ENCODE data around the gene MYEOV.

The MYEOV gene

DNA sequence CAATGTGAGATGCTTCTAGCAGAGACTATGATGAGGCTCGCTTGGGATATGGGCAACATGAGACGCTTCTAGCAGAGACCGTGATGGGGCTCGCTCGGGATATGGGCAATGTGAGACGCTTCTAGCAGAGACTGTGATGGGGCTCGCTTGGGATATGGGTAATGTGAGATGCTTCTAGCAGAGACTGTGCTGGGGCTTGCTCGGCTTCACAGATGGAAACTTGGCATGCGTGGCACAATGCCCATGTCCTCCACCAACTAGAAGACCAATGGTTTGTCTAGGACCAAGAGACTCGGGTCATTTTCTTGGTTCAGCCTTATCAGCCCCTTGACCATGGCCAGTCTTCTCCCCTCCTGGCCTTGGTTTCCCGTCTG lies 7.1 kb downstream of the MYEOV start:
- DNase-seq (ENCODE audit: low read depth in 2 of 3, low spot score in 2 of 3): no peak

DNA sequence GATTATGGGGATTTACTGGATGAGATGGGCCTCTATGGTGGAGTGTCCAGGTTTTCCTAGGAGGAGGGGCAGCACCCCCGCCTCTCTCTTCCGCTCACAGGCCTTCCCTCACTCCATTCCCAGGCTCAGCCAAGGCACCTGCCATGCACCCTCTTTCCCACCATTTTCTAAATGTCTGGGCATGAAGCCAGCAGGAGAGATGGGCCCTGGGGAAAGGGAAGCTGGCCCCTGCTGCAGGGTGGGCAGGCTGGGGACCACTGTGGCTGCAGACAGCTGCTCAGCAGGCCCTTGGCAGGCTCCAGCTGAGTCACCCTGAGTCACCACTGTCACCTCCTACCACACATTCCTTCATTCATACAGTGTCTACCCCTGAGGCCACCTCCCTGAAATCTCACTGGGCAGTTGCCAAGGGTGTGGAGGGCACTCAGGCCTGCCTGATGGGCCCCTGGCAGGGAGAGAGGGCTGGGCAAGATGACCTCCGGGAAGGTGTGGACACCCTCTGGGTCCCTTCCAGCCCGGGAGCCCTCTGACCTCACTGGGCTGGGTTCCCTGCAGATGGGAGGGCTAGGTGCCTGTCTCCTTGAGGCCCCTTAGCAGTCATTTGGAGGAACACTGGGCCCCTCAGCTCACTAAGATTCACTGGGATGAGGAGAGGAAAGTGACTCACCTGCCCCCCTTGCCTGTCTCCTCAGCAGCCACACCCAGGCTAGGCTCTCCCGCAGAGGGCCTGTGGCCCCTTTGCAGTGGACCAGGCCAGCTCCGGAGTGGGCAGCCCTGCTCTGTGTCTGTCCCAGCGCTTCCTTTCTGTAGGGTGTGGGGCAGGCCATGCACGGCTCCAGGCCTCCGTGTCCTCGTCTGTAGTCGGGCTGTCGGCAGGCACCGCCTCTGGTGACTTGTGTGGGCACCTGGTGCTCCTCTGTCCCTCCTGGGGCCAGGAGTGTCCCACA lies 7.8 kb downstream of the MYEOV start:
- no peak for DNase-seq (ENCODE audit: low read depth in 2 of 3, low spot score in 2 of 3)

DNA sequence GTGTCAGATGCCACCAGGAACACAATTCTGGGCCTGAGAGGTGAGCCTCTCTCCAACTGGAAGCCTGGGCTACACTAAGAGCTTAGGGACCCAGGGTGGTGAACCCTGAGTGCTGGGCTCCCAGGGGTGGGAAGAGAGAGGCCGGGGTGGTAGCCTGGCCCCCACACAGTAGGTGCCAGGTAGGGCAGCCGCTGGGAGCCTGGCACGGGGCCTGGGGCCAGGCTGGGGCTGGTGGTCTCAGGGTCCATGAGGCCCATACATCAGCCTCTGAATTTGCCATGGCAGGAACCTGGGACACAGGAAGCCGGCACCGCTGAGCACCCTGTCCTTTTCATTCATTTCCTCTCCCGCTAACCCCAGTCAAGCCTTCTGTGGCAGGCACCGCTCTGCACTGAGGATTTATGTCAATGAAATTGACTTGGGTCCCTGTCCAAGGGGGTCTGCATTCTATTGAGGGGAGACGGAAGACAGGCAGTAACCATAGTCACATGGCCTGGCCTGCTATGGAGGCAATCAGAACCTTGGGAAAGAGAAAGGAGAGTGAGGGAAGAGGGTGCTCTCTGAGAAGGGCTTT lies 8.6 kb downstream of the MYEOV start:
- no peak for DNase-seq (ENCODE audit: low read depth in 2 of 3, low spot score in 2 of 3)

DNA sequence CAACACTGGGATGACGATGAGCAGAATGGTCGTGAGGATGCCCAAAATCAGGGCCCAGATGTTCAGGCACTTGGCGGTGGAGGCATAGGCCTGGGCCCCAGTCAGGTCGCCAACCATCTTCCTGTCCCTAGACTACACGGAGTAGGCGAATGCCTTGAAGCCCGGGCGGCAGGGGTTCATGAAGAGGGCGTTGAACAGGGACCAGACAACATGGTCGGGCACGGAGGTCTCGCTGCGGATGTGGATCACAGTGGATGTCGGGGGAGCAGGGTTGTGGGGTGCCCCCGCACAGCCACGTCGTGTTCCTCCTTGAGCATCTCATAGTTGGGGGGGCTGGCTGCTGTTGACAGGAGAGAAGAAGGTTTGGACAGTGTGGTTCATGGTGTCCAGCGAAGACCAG lies 9.5 kb downstream of the MYEOV start:
- no peak for DNase-seq (ENCODE audit: low read depth in 2 of 3, low spot score in 2 of 3)

DNA sequence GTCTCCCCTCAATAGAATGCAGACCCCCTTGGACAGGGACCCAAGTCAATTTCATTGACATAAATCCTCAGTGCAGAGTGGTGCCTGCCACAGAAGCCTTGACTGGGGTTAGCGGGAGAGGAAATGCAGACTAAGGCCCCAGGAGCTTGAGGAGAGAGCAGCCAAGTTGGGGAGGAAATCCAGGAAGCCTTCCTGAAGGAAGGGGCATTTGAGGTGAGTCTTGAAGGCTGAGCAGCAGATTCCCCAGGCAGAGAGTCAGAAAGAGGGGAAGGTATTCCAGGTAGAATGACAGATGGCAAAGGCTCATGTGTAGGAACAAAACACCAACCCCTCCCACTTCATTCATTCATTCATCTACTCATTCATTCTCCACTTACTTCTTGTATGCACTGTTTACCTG lies 10.3 kb downstream of the MYEOV start:
- no peak for DNase-seq (ENCODE audit: low read depth in 2 of 3, low spot score in 2 of 3)

DNA sequence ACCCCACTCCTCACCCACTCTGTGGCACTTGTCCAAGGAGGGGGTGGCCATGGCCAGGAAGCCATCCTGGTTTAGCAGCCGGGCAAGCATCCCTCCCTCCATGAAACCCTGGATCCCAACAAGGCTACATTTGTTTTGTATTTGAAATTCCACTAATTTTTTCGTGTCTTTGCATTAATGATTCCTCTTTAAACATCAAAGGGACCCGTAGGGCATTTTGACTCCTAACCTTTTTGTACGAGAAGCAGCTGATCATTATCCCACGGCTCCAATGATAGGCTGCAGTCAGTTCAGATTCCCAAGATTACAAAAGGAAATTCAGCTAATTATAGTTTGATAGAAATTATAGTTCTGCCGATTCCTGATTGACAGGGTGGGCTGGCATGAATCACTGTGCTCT lies 10.7 kb downstream of the MYEOV start:
- DNase-seq (ENCODE audit: low read depth in 2 of 3, low spot score in 2 of 3): no peak

DNA sequence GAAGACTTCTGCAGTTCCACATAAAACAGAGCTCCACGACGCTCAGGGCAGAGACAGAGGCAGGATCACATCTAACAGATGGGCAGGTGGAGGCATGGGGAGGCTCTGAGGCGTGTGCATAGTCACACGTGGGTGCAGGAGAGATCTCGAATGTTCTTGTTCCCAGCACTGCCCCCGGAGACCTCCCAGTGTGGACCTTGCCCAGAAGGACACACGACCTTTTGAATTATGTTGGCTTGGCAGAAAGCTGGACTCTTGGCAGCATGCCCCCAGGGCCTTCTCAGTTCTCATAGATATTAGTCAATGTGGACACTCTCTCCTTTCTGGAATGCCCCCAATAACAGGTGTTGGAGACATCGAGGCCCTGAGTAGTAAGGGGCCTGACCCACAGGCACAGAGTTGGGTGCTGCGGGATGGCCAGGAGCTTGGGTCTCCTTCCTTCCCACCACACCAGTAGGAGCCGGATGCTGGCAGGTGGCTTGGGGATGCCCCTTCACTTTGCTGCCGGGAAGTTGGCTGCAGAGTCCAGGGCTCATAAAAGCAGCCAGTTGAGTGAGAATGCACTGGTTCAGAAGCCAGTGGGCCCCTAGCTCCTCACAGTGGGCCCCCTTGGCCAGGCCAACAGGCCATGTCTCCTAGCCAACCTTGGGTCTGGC lies 12.1 kb downstream of the MYEOV start:
- no peak for DNase-seq (ENCODE audit: low read depth in 2 of 3, low spot score in 2 of 3)

DNA sequence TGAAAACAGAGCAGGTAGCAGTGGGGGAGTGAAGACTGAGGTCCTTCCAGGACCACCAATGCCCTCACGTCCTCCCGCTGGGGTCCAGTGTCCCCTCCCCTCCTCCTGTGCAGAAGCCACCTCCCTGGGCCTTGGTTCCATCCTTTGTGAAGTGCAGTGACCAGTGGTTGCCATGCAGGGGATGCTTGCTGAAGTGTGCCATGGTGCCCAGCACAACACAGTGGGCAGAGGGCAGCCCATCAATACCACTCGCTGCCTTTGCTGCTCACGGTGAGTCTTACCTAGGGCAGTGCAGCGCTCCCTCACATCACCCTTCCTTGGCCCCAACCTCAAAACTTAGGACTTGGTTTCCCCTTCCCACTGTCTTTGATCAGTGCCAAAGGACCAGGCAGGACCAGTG lies 12.9 kb downstream of the MYEOV start:
- DNase-seq (ENCODE audit: low read depth in 2 of 3, low spot score in 2 of 3): no peak

DNA sequence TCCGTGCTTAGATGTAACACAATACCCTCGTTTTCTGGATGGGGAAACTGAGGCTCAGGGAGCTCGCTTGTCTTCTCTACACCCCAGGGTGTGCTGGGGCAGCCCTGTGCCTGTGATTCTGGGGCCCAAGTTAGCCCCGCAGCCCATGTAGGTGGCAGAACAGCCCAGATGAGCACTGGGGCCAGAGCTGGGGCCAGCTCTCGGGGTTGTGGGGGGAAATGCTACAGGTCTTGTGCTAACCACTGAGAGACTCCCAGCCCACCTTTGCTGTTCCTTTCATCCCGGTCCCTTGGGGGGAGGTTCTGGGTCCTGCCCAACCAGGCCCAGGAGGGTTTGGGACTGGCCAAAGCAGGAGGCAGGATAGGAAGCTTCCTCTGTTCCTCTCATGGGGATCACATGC lies 13.5 kb downstream of the MYEOV start:
- no peak for DNase-seq (ENCODE audit: low read depth in 2 of 3, low spot score in 2 of 3)

DNA sequence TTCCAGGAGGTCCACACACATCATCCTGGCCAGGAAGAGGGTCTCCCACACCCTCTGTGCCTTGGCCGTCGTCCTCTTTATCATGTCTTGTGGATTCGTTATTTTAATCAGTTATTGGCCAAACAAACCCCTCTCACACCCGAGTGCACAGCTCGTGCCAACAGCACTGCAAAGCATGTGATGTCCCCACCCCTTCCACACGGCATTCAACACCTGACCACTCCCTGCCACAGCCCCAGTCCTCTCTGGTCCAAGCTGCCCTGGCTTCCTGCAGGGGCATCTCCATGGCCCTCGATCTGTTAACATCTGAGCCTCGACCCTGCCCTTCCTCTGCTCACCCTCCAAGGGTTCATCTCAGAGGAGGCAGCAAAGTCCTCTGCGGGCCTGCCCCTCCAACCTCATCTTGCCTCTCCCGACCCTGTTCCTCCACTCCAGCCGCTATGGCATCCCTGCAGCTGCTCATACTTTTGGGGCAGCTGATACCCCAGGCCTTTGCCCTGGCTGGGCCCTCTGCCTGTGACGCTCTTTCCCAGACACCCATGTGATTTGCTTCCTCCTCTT lies 14.0 kb downstream of the MYEOV start:
- DNase-seq (ENCODE audit: low read depth in 2 of 3, low spot score in 2 of 3): no peak

DNA sequence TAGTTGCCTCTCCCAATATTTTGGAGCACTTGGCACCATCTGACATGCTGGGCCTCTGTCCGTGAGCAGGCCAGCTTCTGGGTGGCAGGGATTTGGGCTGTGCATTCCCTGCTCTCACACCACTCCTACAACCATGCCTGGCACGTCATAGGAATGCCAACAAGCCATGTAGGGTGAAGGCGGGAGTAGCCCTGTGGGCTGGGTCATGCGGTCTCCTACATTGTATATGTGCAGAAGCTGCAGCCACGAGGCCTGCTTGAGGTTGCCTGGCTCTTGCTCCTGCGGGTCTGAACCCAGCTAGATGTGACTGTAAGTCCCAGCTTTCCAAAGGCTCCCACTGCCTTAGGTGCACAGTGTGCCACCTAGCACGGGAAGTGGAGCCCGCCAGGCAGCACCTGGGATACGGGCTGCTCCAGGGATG lies 14.5 kb downstream of the MYEOV start:
- no peak for DNase-seq (ENCODE audit: low read depth in 2 of 3, low spot score in 2 of 3)

DNA sequence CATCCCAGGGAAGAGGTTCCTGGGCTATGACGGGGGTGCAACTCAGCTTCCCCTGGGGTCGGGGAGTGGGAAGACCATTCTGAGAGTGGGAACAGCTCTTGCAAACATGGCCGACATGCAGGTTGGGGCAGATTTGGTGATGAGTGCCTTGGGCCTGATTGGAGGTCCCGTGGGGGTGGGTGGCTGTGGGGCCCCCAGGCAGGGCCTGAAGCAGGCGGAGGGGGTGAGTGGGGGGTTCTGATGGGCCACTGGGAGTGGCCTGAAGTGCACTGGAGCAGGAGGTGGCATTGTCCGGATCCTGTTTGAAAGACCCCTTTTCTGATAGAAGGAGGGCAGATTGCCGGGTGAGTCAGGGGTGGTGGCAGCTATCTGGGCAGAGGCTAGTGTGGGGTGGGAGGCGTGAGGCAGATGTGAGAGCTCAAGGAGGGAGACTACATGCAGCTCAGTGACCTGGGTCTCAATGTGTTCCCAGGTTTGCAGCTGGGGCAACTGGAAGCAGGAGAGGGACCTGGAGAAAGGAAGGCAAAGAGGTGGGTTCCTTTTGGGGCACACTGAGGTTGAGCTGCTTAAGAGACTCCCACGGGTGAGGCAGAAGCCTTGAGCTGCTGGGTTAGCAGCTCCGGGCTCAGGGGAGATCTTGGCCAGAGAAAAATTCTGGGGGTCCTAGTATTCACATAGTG lies 15.1 kb downstream of the MYEOV start:
- no peak for DNase-seq (ENCODE audit: low read depth in 2 of 3, low spot score in 2 of 3)

DNA sequence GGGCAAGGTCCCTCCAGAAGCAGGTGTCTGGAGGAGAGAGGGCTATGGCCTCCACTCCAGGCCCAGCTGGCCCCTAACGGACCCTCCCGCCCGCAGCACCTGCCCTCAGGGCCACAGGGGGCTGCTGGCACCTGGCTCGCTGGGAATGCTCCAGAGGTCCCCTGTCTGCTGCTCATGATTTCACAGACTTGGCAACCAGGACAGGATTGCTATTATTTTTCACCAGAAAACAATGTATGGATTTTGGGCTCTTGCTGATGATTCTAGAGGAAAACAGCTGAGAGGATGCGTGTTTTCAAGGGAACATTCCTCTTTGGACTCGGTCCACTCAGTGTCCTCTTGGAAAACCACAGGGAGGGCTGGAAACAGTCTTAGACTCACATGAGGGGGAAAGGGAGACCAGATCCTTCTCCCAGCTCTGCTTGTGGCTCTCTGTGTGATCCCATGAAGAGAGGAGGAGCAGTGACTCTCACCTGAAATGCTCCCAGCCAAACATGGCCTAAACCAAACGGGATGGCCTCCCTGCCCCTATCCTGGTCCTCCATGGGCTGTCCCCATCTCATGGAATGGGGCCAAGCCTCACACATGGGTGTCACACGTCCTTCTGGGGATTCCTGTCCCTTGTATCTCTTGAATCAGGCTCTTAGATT lies 15.8 kb downstream of the MYEOV start:
- no peak for DNase-seq (ENCODE audit: low read depth in 2 of 3, low spot score in 2 of 3)

DNA sequence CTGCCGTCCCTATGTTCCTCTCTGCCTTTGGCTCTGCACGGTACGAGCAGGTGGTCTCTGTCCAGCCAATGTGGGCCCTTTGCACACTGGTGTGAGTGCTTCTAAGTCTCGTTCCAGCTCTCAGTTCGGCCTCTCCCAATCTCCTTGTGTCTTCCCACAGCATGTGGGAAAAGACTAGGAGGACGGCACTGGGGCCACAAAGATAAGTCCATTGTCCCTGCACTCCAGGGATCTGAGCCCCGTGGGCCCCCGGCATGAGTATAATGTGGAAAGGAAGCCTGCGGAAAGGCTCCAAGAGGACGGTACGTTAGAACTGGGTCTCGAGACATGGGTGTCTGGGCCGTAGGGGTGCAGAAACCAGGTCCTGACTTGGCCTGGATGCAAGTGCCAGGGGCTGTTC lies 16.4 kb downstream of the MYEOV start:
- no peak for DNase-seq (ENCODE audit: low read depth in 2 of 3, low spot score in 2 of 3)

DNA sequence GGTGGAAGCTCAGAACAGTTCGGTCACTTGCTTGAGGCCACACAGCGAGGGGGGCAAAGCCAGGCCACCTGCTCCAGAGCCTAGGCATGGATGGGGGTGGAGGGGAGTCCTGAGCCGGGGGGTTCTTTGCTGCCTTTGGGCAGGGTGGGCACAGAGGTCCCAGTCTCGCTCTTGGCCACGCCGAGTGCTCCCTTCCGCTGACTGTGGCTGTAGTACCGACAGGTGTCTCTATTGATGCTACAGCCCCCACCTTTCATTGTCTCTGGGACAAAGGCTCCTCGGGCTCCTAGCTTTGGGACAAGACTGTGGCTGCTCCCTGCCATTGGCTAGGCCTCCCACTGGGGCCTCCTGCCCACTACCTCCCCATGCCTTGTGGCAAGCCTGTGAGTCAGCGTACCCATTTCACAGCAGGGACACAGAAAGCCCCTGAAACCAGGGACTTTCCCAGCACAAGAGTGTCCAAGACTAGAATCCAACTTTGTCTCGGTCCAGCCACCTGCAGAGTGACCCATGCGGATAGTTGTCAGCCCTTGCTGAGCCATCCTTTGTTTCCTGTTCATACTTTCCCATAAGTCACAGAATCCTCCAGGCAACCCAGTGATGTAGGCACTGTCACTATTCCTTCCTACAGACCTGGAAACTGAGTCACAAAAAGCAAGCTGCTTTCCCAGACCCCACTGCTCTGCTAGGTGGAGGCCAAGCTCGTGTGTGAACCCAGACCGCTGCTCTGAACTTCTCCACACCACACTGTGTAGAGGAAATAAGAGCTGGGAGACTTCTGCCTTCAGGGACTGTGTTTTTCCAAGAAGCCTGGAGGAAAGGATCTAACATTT lies 17.2 kb downstream of the MYEOV start:
- DNase-seq (ENCODE audit: low read depth in 2 of 3, low spot score in 2 of 3): peak in 1 of 3 experiments; percentile 28

DNA sequence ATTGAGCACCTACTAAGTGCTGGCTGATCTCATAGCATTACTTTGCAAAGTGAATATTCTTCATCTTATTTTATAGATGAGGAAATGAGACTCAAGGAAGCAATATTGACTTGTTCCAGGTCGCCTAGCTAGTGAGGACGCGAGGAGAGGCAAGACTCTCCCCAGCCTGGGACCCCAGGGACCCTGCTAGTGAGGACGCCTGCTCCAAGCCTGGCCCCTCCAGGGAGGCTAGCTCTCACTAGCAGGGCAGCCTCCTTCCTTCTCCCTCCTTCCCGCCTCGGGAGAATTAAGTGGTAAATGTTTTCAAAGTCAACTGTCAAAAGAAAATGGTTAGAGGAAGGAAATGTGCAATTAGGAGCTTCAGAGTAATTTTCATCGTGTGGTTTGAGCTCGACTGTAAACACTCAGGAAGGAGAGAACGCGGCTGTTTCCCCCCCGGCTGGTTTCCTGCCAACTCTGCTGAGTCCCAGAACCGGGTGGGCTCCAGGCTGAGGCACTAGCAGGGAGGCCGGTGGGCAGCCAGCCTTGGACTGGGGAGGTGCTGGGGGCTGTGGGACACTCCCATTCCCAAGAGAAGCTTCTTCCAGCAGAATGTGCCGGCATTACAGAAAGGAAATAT lies 17.9 kb downstream of the MYEOV start:
- no peak for DNase-seq (ENCODE audit: low read depth in 2 of 3, low spot score in 2 of 3)

DNA sequence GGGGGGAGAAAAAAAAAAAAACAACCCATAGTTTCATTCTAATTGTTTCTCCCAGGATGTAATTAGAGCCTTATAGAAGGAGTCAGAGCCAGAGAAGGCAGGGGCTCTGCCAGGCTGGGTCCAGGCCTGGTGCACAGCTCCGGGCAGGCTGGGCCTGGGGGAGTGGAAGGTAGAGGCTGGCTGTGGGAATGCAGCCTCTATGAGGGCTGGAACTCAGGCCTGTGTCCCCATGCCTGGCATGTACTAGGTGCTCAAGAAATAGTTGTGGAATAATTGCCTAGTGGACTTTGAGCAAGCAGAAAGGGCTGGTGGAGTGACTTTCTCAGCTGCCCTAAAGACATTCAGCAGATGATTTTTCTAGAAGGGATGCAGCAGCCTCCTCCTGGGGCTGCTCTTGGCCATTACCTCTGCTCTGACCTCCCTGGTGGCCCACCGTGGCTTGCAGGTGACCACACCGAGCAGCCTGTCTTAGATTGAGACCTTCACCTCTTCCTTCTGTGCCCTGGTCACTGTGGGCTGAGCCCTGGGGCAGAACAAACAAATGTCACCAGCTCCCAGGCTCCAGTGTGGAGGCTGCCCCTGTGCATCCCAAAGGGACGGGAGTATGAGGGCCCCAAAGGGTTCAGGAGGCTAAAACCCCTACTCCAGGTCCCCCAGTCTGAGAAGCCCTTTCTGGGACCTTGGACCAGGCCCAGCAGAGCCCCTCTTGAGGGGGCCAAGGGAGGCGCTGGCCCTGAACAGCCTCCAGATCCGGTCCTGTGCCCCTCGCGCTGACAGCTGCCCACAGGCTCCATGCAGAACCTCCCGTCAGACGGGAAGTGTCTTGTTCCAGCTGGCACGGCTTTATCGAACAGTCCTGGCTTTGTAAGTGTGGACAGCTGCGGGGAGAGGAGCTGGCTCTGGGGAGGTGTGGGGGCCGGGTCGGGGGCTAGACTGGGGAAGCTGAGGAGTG lies 18.8 kb downstream of the MYEOV start:
- no peak for DNase-seq (ENCODE audit: low read depth in 2 of 3, low spot score in 2 of 3)

DNA sequence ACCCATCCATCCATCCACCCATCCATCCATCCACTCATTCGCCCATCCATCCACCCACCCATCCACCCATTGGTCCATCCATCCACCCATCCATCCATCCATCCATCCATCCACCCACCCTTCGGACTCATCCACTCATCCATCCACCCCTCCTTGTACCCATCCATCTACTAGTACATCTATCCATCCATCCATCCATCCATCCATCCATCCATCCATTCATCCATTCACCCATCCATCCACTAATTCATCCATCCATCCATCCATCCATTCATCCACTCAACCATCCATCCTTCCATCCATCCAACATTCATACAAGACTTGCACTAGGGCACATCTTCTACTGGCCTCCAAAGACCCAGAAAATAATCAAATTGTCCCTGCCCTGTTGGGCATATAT lies 20.0 kb downstream of the MYEOV start:
- DNase-seq (ENCODE audit: low read depth in 2 of 3, low spot score in 2 of 3): no peak
